Smooth muscle cell (in vitro differentiated cells): Measurements from ENCODE around the gene RAB9A. TPM values are rescaled to one million over a fixed set of nuclear protein-coding genes. Genes with fewer than 3 reads are reported as not detected.
"Not testable (repeated sequence)": the region's sequence is repeated elsewhere in the genome, so short reads cannot be mapped to it uniquely, and the experiment has no call there.

Experiments used
- DNase-seq: peaks from one replicate; lab custom pipeline; 2025; ENCODE audit not compliant: unreplicated experiment; lab: John Stamatoyannopoulos, UW
- H2AFZ ChIP-seq: fragments of 200-600 bp; sonication (generic); 2 replicates; pipeline ENCODE4 v1.6.0; 2016; ENCODE audit warnings: antibody characterized with exemption, low read depth, mild to moderate bottlenecking
- H3F3A ChIP-seq: fragments of 200-600 bp; sonication (generic); 2 replicates; pipeline ENCODE4 v1.6.0; 2017; ENCODE audit warnings: antibody characterized with exemption, low read depth
- H3K27ac ChIP-seq: fragments of 200-600 bp; sonication (generic); 2 replicates; pipeline ENCODE4 v1.5.1; 2016; ENCODE audit warnings: low read depth, mild to moderate bottlenecking
- H3K27me3 ChIP-seq: fragments of 200-600 bp; sonication (generic); 2 replicates; pipeline ENCODE4 v1.6.1; 2016; ENCODE audit warnings: low read depth, mild to moderate bottlenecking
- H3K36me3 ChIP-seq: fragments of 200-600 bp; sonication (generic); 2 replicates; pipeline ENCODE4 v1.5.1; 2016; ENCODE audit warnings: low read depth
- H3K4me1 ChIP-seq: fragments of 200-600 bp; sonication (generic); 2 replicates; pipeline ENCODE4 v1.5.1; 2016; ENCODE audit warnings: low read depth
- H3K4me2 ChIP-seq: fragments of 200-600 bp; sonication (generic); 2 replicates; pipeline ENCODE4 v1.6.0; 2016; ENCODE audit warnings: mild to moderate bottlenecking
- H3K4me3 ChIP-seq: fragments of 200-600 bp; sonication (generic); 2 replicates; pipeline ENCODE4 v1.5.1; 2016; ENCODE audit warnings: mild to moderate bottlenecking
- H3K79me2 ChIP-seq: fragments of 200-600 bp; sonication (generic); 2 replicates; pipeline ENCODE4 v1.6.0; 2016; ENCODE audit warnings: low read depth, mild to moderate bottlenecking
- H3K9ac ChIP-seq: fragments of 200-600 bp; sonication (generic); 2 replicates; pipeline ENCODE4 v1.6.0; 2016; ENCODE audit warnings: low read depth
- H3K9me3 ChIP-seq: fragments of 200-600 bp; sonication (generic); replicated peaks from 2 replicates; pipeline ENCODE4 v1.5.1; 2016; ENCODE audit warnings: low read depth
- H4K20me1 ChIP-seq: fragments of 200-600 bp; sonication (generic); 2 replicates; pipeline ENCODE4 v1.6.0; 2016; ENCODE audit warnings: low read depth
- CTCF ChIP-seq: fragments of 200-600 bp; sonication (generic); IDR thresholded peaks from 2 replicates; pipeline ENCODE4 v1.5.1; 2017; ENCODE audit warnings: borderline replicate concordance, mild to moderate bottlenecking, antibody characterized with exemption; ENCODE audit not compliant: insufficient read depth, poor library complexity, severe bottlenecking
- WGBS: methylation state at CpG from one replicate; pipeline ENCODE4 v1.1.7; 2016; ENCODE audit warnings: low lambda C conversion rate; 5-methylcytosine and 5-hydroxymethylcytosine counted together
- polyA plus RNA-seq: library from polyadenylated mRNA; unstranded; fragments of >200 nt; fragmentation: Nextera tagmentation; extraction: Ambion mirVana; gene quantifications from 2 replicates; pipeline ENCODE4 v1.2.1, GENCODE V29; 2016
- total RNA-seq: library from RNA; depleted of rRNA; stranded (reverse); fragments of >200 nt; gene quantifications from 2 replicates; pipeline ENCODE4 v1.2.3, GENCODE V29; 2014

The RAB9A gene
- total and polyA plus RNA-seq, 2 experiments from 2014 or later: 22.1 to 25.8 TPM

- no peak overlapping the region for H3K4me2 ChIP-seq
- H3K4me1 ChIP-seq: no peaks in the 10 kb centered on the region
- no peaks in the 10 kb centered on the region for H3K27me3 ChIP-seq
- H3K79me2 ChIP-seq: peaks cover 28% of the 10 kb centered on the region
- 58% methylated on average over 7 of the region's 7 CpGs for WGBS
- no peak overlapping the region for H3K4me3 ChIP-seq
- H3F3A ChIP-seq: no peaks in the 10 kb centered on the region
- H3K27ac ChIP-seq: peak overlapping the region; percentile 31
- H3K36me3 ChIP-seq: peaks cover 4% of the 10 kb centered on the region
- H3K9ac ChIP-seq: no peak overlapping the region
- no peaks in the 10 kb centered on the region for H4K20me1 ChIP-seq
- H2AFZ ChIP-seq: no peak overlapping the region
- H3K9me3 ChIP-seq: no peaks in the 10 kb centered on the region
- no peak for DNase-seq
- no peak for TF ChIP-seq CTCF
These were observed 33.0 kb downstream of the RAB9A start for GRCh38 chrX:13721819-13722519.

GRCh38 chrX:13724878-13725277, 36.0 kb downstream of the RAB9A start:
- not testable (repeated sequence) for H3K9ac ChIP-seq, H3F3A ChIP-seq, DNase-seq, H3K4me3 ChIP-seq, H3K4me1 ChIP-seq, H3K4me2 ChIP-seq, H3K9me3 ChIP-seq, H3K36me3 ChIP-seq, H2AFZ ChIP-seq, H4K20me1 ChIP-seq, H3K27me3 ChIP-seq, H3K27ac ChIP-seq
- WGBS: 64% methylated on average over 9 of the region's 9 CpGs
- H3K79me2 ChIP-seq: peaks cover 42% of the 10 kb centered on the region

- not testable (repeated sequence) for H3K4me1 ChIP-seq, H3K4me2 ChIP-seq, H3K36me3 ChIP-seq, H3K27me3 ChIP-seq, H3K9me3 ChIP-seq, H4K20me1 ChIP-seq, H3K9ac ChIP-seq, H3K4me3 ChIP-seq, H3K27ac ChIP-seq, DNase-seq, H2AFZ ChIP-seq, H3F3A ChIP-seq
- H3K79me2 ChIP-seq: peaks cover 50% of the 10 kb centered on the region
- WGBS: 58% methylated on average over 2 of the region's 2 CpGs
These were observed 37.7 kb downstream of the RAB9A start for GRCh38 chrX:13726583-13726982.

- H3K36me3 ChIP-seq, DNase-seq, H3K27ac ChIP-seq, H3K9me3 ChIP-seq, H3K4me1 ChIP-seq, H3K27me3 ChIP-seq, H3F3A ChIP-seq, H2AFZ ChIP-seq, H3K9ac ChIP-seq, H3K4me3 ChIP-seq, H3K4me2 ChIP-seq, H4K20me1 ChIP-seq: not testable (repeated sequence)
- peaks cover 55% of the 10 kb centered on the region for H3K79me2 ChIP-seq
- WGBS: 100% methylated on average over 1 of the region's 1 CpG
These were observed 41.6 kb downstream of the RAB9A start for GRCh38 chrX:13730523-13730922.

GRCh38 chrX:13732246-13733067, 43.5 kb downstream of the RAB9A start:
- H3K27me3 ChIP-seq: no peaks in the 10 kb centered on the region
- no peak overlapping the region for H2AFZ ChIP-seq
- no peak overlapping the region for H3K4me3 ChIP-seq
- no peak overlapping the region for H3K4me2 ChIP-seq
- no peak for TF ChIP-seq CTCF
- H3K36me3 ChIP-seq: no peaks in the 10 kb centered on the region
- H3F3A ChIP-seq: no peaks in the 10 kb centered on the region
- peaks cover 54% of the 10 kb centered on the region for H3K79me2 ChIP-seq
- H3K4me1 ChIP-seq: peaks cover 6% of the 10 kb centered on the region
- no peak overlapping the region for H3K9ac ChIP-seq
- 71% methylated on average over 7 of the region's 7 CpGs for WGBS
- DNase-seq: no peak
- H3K27ac ChIP-seq: no peak overlapping the region
- peaks cover 4% of the 10 kb centered on the region for H3K9me3 ChIP-seq
- H4K20me1 ChIP-seq: no peaks in the 10 kb centered on the region
